Loucy (cell line): ENCODE measurements around the gene ARHGAP31.

Experiments
- EZH2phosphoT487 ChIP-seq: fragments of 200-600 bp; IDR thresholded peaks from 2 replicates; pipeline ENCODE4 v1.6.1; 2018; ENCODE audit warnings: antibody characterized with exemption, mild to moderate bottlenecking, moderate library complexity, borderline replicate concordance
- TF ChIP-seq, protein P1 (sequence below): fragments of 200-600 bp; sonication (generic); conservative IDR thresholded peaks from 2 replicates; pipeline ENCODE4 v1.5.1; 2014; ENCODE audit warnings: mild to moderate bottlenecking, antibody characterized with exemption, low read length

DNA sequence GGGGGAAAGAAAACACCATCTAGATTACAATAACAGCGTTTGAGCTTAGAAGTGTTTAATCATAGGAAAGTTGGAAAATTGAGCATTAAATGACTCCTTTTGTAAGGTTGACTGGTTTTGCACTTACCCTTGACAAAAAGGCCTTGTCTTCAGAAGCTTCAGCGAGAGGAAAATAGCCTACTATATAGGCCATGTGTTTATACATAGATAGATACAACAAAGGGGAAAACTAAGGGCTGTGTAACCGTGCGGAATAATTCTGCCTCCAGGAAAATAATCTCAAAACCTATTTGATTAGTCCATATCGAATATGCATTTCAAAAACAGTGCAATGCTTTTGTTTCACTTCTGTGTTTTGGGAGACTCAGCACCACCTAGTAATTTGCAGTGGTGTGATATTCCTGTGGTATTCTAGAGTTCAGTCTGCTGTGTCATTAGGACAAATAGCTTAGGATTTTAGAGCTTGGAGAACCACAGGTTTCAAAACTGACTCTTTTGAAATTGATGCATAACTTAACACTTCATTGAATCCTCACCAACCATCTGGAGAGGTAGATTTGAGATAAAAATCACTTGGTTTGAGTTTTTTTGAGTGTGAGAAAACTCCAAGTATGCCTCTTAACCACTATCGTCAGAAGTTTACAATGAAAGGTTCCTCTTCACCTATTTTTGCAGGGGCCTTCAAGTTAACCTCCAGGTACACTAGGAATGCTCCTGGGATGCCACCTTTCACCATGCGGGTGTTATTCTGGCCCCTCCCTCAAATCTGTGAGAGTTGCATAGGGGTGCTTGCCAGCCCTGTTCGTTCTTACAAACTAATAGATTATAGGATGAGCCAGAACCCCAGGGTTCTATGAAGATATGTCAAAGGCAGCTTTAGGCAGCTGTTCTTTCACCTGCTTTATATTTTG is 1.9 kb downstream of the ARHGAP31 start:
- TF ChIP-seq, protein P1, sequence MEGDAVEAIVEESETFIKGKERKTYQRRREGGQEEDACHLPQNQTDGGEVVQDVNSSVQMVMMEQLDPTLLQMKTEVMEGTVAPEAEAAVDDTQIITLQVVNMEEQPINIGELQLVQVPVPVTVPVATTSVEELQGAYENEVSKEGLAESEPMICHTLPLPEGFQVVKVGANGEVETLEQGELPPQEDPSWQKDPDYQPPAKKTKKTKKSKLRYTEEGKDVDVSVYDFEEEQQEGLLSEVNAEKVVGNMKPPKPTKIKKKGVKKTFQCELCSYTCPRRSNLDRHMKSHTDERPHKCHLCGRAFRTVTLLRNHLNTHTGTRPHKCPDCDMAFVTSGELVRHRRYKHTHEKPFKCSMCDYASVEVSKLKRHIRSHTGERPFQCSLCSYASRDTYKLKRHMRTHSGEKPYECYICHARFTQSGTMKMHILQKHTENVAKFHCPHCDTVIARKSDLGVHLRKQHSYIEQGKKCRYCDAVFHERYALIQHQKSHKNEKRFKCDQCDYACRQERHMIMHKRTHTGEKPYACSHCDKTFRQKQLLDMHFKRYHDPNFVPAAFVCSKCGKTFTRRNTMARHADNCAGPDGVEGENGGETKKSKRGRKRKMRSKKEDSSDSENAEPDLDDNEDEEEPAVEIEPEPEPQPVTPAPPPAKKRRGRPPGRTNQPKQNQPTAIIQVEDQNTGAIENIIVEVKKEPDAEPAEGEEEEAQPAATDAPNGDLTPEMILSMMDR = no peak
- no peak for TF ChIP-seq EZH2phosphoT487
